Posterior cingulate gyrus (tissue), 11 donors: ENCODE data around the gene SPACDR.
"Not testable (repeated sequence)": the region's sequence is repeated elsewhere in the genome, so short reads cannot be mapped to it uniquely, and the experiment has no call there.

ENCODE experiments used
- DNase-seq, 10 donors: peaks; one replicate each; pipeline versions ENCODE4 v3.0.0 to v3.0.0-alpha.2; 2020 to 2021; ENCODE audit warnings: mixed read lengths in 3 of 10
- intact Hi-C: fragments of 100-400 bp; cut with DNase I; formaldehyde crosslinking; loops from one replicate; pipeline ENCODE4 v1.15.1; 2023

Gene SPACDR

DNA sequence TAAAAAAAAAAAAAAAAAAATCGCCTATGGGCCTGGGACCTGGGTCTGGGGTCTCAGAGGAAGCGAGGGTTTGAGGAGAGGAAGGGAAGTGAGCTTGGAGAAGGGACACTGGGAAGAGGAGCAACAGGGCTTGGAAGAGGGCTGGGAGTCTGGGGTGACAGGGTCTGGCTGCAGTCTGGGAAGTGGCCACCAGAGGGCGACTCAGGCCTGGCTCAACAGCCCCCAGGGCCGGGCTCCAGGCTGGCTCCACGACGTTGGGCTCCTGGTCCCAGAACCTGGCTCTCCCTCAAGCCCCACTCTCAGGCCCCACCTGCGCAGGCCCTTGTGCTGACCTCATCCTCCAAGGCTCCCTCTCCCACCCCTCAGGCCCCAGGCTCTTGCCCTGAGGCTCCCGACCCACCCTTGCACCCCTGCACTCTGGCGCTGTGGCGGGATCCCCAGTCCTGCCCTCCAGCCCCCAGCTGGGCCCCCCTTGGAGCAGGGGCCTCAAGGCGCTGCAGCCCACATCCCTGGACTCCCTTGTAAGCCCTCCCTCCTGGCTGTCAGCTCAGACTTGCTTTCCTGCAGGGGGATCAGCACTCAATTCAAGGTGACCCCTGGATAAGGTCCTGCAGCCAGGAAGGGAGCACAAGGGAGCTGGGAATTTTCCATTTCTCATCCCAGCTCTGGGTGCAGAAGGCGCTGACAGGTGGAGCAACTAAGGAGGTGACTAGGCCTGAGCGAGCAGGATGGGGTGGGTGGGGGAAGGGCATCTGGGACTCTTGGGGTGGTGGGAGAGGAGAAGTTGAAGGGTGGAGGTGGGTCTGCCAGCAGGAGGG, 5.4 kb upstream of the SPACDR start:
- DNase-seq: peak; percentile 79 to 98 (median 94)
- intact Hi-C loops: loop anchor here (1.0 to 10.0 kb wide), 5 partner anchors 10 to 258 kb away; partner anchors contain the start of genes GIGYF1, GNB2 and TSC22D4

DNA sequence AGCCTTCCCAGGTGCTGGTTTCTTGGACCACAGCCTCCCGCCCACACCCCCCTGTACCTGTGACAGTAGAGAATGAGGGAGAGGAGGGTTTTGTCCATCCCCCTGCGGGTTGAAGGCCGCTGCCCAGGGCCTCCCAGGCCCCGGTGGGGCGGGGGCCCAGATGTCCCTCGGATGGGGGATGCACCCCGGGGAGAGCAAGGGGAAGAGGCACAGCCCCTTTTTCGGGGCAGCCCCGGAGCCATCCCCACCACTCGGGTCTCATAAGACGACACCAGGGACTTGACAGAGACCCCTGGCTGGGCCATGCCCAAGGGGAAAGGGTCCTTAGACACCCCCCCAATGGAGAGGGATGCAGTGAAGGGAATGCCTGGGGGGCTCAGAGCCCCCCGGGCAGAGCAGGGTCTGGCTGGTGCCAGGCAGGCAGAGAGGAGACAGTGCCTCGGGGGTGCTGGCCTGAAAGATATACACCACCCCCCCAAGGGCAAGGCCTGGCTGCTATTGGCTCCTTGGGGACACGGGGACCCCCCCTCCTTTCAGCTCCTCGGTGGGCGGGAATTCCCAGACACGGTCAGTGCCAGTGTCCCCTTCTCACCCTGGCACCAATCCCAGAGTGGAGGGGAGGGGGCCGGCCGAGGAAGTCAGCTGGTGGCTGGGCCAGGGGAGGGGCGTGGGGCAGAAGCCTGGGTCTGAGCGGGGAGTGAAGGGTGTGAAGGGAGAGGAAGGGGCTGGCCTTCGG, 3.7 kb upstream of the SPACDR start:
- intact Hi-C loops: loop anchor here (5.0 kb wide), 2 partner anchors 224 to 259 kb away; partner anchors contain the start of gene GIGYF1
- peak; percentile 87 to 99 (median 94) for DNase-seq

DNA sequence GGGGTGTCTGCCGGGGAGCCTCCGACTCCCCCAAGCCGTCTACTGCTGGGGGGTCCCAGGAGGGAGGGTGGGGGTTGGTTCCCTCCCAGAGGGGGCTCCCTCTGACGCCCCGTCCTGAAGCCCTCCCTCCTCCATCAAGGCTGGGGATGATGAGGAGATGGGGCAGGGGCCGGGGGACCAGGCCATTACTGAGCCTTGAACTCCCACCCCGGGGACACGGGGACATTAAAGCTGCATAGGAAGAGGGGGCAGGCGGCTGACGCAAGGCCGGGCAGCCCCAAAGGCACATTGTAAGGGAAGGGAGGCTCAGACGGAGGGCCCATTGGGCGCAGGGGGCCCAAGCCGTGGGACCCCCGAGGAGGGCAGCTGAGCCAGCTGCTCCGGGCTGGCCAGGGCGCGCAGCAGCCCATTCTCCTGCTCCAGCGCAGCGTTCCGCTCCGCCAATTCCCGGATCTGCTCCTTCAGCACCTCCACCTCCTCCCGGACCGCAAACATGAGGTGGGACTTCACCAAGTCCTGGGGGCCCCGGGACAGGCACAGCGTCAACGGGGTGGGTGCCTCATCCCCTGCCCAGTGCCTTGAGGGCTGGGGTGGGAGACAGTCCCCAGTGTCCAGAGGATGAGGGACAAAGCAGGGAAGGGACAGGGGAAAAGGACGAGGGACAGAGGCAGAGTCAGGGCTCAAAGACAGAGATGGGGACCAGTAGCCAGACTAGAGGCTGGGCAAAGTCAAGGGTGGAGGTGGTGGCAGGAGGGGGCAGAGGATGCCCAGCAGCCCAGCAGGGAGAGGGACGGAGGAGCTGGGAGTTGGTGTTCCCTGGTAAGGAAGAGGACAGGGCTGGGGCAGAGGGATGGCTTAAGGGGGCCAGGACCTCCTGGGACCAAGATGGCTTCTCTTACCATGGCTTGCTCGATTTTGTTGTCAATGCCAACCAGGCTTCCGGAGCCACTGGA, 2.9 kb upstream of the SPACDR start:
- intact Hi-C loops: loop anchor here (5.0 kb wide), 2 partner anchors 225 to 260 kb away; partner anchors contain the start of gene GIGYF1
- no peak for DNase-seq

DNA sequence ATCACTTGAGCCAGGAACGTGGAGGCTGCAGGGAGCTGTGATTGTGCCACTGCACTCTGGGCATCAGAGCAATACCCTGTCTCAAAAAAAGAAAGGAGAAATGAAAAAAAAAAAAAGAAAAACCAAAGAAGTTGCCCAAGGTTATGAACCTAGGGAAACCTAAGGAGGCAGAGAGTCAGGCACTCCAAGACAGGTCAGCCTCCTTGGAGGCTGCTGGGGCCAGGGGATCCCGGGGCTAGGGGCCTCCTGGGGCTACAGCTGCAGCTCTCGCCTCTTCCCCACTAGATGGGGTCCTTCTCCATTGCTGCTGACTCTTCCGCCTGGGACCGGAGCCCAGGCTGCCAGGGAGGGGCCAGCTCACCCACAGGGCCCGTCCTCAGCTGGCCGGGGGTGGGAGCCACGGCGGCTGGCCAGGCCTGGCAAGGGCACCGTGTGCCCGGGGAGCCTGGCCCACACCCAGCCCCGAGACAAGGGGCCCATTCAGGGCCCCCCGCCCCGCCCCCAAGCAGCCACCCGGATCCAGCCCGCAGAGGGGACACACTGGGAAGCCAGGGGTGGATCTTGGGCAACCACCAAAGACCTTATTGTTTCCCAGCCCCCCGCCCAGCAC, 1.7 kb upstream of the SPACDR start:
- peak; percentile 77 to 99 (median 86) for DNase-seq
- intact Hi-C loops: loop anchor here (5.0 kb wide), 2 partner anchors 226 to 261 kb away; partner anchors contain the start of gene GIGYF1

DNA sequence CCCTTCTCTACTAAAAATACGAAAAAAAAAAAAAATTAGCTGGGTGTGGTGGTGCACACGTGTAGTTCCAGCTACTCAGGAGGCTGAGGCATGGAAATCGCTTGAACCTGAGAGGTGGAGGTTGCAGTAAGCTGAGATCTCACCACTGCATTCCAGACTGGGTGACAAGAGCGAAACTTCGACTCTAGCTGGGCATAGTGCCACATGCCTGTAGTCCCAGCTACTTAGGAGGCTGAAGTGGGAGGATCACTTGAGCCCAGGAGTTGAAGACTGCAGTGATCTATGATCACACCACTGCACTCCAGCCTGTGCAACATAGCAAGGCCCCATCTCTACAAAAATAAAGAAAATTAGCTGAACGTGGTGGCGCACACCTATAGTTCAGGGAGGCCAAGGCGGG, 1.2 kb upstream of the SPACDR start:
- intact Hi-C loops: loop anchor here (5.0 kb wide), 2 partner anchors 227 to 262 kb away; partner anchors contain the start of gene GIGYF1
- DNase-seq: no peak

DNA sequence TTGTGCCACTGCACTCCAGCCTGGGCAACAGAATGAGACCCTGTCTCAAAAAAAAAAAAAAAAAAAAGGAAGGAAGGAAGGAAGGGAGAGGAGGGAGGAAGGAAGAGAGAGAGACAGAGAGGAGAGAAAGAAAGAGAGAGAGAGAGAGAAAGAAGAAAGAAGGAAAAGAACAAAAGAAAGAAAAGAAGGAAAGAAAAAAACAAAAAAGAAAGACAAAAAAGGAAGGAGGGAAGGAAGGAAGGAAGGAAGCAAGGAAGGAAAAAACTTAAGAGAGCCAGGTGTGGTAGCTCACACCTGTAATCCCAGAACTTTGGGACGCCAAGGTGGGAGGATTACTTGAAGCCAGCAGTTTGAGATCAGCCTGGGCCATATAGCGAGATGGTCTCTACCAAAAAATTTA, 731 bp upstream of the SPACDR start:
- DNase-seq: no peak
- intact Hi-C loops: loop anchor here (5.0 kb wide), 2 partner anchors 228 to 263 kb away; partner anchors contain the start of gene GIGYF1

DNA sequence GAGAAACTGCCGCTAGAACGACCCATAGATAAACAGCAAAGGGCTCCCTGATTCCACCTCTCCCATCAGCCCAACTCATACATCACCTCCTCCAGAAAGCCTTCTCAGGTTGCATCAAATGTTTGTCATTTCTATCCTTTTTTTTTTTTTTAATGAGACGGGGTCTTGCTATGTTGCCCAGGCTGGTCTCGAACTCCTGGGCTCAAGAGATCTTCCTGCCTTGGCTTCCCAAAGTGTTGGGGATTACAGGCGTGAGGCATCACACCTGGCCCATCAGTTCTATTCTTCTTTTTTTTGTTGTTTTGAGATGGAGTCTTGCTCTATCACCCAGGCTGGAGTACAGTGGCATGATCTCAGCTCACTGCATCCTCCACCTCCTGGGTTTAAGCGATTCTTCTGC, 7.0 kb downstream of the SPACDR start:
- intact Hi-C loops: no loop called here
- no peak for DNase-seq

DNA sequence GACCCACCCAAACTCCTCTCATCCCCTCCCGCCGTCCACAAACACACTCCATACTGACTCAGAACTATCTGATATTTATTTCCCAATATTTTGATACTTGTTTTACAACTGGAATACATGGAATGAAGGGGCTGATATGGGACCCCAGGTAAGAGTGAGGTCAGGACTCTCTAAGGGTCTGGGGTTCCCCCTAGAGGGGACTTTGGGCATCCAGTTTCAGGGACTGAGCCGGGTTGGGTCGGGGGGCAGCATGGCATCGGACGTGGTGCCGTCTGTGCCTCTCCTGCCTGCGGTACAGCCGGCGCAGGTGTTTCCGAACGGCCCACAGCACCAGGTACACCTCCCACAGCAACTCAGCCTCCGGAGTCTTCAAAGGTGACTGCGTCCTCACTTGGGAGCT, 7.5 kb downstream of the SPACDR start:
- intact Hi-C loops: no loop called here
- DNase-seq: no peak

DNA sequence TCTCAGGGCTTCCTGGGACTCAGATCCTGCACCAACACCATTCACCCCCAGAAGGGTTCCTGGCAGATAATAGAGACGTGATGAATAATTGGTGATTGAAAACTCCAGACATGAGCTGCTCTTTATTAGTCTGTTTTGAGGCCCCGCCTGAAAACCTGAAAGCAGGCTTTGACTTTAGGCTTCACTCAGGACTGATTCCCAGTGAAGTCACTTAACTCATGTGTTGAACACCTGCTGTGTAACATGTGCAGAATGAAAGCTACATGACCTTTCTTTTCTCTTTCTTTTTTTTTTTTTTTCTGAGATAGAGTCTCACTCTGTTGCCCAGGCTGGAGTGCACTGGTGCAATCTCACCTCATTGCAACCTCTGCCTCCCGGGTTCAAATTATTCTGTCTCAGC, 8.9 kb downstream of the SPACDR start:
- intact Hi-C loops: no loop called here
- no peak for DNase-seq

DNA sequence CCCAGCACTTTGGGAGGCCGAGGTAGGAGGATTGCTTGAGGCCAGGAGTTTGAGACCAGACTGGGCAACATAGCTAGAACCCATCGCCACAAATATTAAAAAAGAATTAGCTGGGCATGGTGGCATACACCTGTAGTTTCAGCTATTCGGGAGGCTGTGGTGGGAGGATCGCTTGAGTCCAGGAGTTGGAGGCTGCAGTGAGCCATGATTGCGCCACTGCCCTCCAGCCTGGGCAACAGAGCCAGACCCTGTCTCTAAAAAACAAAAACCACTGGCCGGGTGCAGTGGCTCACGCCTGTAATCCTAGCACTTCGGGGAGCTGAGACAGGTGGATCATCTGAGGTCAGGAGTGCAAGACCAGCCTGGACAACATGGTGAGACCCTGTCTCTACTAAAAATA, 10.2 kb downstream of the SPACDR start:
- DNase-seq, intact Hi-C loops: not testable (repeated sequence)

DNA sequence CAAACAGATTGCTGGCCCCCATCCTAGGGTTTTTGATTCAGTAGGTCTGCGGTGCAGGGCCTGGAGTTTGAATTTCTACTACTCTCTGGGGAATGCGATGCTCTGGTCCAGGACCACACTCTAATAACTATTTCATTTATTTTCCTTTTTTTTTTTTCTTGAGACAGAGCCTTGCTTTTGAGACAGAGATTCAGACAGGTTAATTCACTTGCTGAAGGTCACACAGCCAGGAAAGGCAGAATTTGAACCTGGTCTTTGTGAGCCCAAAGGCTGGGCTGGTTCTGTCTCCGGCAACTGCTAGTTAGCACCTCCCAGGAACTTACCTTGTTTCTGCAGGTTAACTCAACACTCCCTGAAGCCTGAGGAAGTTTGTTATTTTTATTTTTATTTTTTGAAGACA, 11.5 kb downstream of the SPACDR start:
- intact Hi-C loops: no loop called here
- DNase-seq: no peak

DNA sequence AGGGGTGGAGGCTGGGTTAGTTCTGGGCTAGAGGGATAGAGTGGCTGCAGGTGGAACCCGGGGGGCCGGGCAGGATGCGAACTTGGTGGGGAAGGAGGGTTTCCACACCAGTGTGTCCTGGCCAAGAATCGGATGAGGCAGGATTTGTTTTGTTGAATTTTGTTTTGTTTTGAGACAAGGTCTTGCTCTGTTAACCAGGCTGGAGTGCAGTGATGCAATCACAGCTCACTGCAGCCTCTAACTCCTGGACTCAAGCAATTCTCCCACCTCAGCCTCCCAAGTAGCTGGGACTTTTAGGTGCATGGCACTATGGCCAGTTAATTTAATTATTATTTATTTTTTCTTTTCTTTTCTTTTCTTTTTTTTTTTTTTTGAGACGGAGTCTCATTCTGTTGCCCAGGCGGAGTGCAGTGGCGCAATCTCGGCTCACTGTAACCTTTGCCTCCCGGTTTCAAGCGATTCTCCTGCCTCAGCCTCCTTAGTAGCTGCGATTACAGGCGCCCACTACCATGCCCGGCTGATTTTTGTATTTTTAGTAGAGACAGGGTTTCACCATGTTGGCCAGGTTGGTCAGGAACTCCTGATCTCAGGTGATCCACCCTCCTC, 14.8 kb downstream of the SPACDR start:
- intact Hi-C loops: no loop called here
- no peak for DNase-seq

DNA sequence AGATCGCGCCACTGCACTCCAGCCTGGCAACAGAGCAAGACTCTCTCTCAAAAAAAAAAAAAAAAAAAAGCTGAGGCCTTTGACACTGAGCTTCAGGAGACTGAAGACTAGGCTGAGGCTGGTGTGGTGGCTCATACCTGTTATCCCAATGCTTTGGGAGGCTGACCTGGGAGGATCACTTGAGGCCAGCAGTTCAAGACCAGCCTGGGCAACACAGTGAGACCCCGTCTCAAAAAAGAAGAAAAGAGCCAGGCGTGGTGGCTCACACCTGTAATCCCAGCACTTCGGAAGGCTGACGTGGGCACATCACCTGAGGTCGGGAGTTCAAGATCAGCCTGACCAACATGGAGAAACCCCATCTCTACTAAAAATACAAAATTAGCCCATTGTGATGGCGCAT, 16.7 kb downstream of the SPACDR start:
- intact Hi-C loops: not testable (repeated sequence)
- peak in 3 of 10 donors; percentile 4 to 55 (median 46) for DNase-seq

DNA sequence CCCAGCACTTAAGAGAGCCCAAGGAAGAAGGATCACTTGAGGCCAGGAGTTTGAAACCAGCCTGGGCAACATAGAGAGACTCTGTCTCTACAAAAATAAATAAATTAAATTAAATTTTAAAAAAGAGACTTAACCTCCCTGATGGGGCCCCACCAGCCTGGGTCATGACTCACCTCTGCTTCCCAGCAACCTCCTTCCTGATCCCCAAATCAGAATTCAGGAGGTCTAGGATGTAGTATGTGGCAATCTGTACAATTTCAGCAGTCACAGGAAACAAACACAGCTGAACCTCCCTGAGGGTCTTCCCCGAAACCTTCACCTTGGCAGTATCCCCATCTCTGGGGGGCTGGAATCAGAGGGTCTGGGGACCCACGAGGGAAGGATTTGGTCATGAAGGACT, 18.0 kb downstream of the SPACDR start:
- peak in 1 of 10 donors; percentile 27 for DNase-seq
- intact Hi-C loops: no loop called here

DNA sequence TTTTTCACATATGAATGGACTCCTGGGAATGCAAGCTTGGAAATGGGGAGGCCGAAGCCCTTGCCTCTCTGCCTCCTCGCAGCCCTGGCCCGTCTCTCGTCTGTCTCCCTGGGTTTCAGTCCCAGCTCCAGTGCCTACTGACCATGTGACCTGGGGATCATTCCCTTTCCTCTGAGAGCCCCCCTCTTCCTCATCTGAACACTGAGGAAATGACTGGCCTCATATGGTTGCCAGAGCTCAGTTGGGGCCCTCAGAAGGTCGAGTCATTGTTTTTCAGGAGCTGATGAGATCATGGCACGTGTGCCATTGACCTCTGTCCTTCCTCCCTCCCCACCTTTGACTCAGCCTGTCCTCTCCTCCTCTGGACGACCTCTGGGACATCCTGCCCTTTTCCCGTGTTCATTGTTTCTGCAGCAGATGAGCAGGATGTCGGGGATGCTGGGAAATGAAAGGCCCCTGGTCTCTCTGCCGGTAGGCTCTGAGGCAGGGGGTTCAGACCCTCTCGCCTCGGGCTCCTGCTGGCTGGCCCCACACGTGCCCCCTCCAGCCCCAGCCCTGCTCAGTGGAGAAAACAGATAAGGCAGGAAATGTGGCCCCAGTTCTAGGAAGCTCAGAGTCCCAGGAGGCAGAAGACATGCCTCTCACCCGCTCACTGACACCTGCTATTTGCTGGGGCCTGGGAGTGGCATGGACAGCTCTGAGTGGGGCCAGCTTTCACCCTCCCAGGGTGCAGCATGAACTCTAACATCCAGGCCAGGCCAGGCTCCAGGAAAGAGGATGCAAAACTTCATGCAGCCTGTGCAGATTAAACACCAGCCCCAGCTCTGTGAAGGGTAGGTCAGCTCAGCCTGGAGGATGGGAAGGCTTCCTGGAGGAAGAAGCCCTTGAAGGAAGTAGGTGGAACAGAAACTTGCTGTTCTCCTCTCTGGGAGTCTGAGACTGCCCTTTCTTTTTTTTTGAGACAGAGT, 19.5 kb downstream of the SPACDR start:
- intact Hi-C loops: no loop called here
- DNase-seq: peak in 2 of 10 donors; percentile 40 to 50

DNA sequence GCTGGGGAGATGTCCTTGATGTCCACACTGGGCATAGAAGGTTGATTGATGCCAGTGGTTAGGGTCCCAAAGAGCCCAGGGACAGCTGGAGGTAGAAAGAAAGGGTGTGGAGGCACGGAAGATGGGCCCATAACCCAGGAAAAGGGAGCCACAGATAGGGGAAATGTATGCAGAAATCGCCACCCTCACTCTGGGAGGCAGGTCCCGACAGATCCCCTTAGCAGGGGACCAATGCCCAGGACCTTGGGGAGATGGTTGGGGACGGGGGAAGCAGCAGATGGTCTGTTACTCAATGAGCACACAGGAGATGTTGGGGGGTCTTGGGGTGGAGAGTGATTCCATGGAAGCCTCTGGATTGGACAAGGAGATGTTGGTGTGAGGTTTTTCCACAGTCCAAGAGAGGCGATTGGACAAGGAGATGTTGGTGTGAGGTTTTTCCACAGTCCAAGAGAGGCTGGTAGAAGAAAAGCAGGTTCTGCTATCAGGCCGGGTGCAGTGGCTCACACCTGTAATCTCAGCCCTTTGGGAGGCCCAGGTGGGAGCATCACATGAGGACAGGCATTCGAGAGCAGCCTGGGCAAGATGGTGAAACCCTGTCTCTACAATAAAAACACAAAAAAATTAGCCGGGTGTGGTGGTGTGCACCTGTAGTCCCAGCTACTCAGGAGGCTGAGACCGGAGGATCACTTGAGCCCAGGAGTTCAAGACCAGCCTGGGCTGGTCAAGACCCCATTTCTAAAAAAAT, 20.8 kb downstream of the SPACDR start:
- peak in 1 of 10 donors; percentile 37 for DNase-seq
- intact Hi-C loops: no loop called here
